ENCODE results near the gene SERPINB6.
"Not testable (repeated sequence)": the region's sequence is repeated elsewhere in the genome, so short reads cannot be mapped to it uniquely, and the experiment has no call there.

SERPINB6 gene

GRCh38 chr6:2971420-2972218 is at the start of gene SERPINB6:
Gene SERPINB6 (minus strand): TSS chr6:2971567. CDS start chr6:2959332, 12,235 bp downstream.
- no peak for DNase-seq (ENCODE audit: low read depth)

- no peak for DNase-seq (ENCODE audit: low read depth)
Measured at GRCh38 chr6:3019749-3020320, 48.5 kb upstream of the SERPINB6 start.

GRCh38 chr6:3019065-3019464 is 47.7 kb upstream of the SERPINB6 start:
- no peak for DNase-seq (ENCODE audit: low read depth)

DNA sequence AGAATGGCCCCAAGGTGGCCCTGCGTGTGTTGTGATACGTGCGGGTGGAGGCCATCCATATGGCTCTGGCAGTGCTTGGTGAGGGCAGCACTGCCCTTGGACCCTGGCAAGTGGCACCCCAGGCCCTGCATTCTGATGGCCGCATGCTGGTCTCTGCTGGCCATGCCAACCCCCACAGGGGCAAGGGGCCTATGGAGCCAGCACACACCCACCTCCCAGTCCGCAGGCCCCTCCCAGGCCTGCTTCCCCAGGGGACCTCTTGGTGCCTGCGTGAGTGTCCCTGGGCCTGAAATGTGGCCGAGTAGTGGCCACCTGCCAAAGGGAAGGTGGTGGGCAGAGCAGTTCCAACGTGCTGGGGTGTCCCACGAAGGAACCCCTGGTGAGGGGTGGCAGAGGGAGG is 45.9 kb upstream of the SERPINB6 start:
- no peak for DNase-seq (ENCODE audit: low read depth)

GRCh38 chr6:3016473-3017280 is 45.3 kb upstream of the SERPINB6 start:
- DNase-seq (ENCODE audit: low read depth), result no peak

- DNase-seq (ENCODE audit: low read depth), result no peak
Measured at GRCh38 chr6:3015144-3015543, 43.8 kb upstream of the SERPINB6 start.

GRCh38 chr6:3014675-3015066 is 43.3 kb upstream of the SERPINB6 start:
- DNase-seq (ENCODE audit: low read depth), result no peak

- DNase-seq (ENCODE audit: low read depth), result no peak
Measured at GRCh38 chr6:3013901-3014674, 42.7 kb upstream of the SERPINB6 start.

DNA sequence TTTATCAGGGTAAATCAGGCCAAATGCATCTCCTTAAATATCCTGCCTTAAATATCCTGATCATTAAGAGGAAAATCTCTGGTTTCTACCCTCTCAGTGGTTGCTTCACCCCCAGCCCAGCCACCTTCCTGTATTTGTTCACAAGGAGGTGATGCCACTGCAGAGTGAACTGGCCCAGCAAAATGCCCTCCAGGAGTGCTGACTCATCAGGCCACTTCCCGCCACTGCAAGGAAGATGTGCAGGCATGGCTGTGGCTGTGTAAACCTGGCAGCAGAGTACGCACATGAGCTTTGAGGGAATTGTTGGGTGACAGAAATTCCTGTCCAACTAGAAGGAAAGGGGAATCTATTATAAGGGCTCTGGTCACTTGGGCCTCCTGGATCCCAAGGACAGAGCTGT is 42.1 kb upstream of the SERPINB6 start:
- no peak for DNase-seq (ENCODE audit: low read depth)

DNA sequence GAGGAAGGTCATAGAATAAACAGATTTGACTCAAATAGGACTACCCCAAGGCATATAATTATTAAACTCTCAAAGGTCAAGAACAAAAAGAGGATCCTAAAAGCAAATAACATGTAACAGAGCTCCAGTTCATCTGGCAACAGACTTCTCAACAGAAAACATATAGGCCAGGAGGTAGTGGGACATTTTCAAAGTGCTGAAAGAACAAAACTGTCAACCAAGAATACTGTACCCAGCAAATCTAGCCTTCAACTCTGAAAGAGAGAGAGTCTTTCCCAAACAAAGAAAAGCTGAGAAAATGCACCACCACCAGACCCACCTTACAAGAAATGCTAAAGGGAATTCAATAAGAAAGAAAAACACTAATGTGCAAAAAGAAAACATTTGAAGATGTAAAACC is 40.2 kb upstream of the SERPINB6 start:
- DNase-seq (ENCODE audit: low read depth), result no peak

DNA sequence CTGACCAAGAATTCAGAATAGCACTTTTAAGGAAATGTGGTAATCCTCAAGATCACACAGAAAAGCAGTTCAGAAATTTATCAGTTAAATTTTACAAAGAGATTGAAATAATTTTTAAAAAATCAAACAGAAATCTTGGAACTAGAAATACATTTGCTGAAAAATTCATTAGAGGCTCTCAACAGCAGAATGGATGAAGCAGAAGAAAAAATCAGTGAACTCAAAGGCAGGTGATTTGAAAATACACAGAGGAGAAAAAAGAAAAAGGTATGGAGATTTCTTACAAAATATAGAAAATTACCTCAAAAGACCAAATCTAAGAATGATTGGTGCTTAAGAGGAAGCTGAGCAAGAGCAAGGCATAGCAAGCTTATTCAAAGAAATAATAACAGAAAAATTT is 39.8 kb upstream of the SERPINB6 start:
- DNase-seq (ENCODE audit: low read depth), result no peak

GRCh38 chr6:3009930-3010329 is 38.6 kb upstream of the SERPINB6 start:
- no peak for DNase-seq (ENCODE audit: low read depth)

DNA sequence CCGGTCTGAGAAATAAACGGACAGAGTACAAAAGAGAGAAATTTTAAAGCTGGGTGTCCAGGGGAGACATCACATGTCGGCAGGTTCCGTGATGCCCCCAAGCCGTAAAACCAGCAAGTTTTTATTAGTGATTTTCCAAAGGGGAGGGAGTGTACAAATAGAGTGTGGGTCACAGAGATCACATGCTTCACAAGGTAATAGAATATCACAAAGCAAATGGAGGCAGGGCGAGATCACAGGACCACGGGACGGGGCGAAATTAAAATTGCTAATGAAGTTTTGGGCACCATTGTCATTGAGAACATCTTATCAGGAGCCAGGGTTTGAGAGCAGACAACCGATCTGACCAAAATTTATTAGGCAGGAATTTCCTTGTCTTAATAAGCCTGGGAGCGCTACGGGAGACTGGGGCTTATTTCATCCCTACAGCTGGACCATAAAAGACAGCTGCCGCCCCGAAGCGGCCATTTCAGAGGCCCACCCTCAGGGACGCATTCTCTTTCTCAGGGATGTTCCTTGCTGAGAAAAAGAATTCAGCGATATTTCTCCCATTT is 37.4 kb upstream of the SERPINB6 start:
- not testable (repeated sequence) for DNase-seq (ENCODE audit: low read depth)

DNA sequence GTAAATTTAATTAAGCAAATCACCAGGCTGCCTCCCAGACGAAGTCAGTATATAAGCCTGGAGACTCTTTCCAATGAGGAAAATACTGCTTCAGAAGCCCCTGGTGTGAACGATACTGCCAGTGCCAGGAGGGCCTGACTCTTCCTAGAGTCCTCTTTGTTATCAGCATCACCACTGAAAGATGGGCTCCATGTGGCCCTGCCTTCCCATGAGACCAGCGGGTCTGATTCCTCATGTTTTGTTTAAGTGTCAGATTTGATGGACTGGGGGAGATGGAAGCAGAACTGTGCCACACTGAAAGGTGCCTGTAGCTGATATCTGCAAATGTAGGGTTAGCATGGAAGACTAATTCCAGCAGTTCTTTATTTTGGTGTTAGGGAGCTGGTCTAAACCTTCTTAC is 36.2 kb upstream of the SERPINB6 start:
- no peak for DNase-seq (ENCODE audit: low read depth)

DNA sequence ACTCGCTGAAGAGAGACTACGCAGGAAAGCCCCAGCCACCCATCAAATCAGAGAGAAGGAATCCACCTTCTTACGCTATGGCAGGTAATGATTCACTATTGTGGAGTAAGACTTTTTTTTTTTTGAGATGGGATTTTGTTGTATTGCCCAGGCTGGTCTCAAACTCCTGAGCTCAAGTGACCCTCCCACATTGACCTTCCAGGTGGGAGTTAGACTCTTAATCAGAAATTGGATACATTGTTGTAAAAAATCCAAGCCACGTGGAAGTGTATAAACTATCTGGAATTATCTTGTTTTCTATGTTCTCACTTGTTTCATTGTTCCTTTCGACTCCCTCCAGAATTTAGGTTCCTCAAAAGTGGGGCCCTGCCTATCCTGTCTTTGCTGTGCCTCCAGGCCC is 35.1 kb upstream of the SERPINB6 start:
- no peak for DNase-seq (ENCODE audit: low read depth)

DNA sequence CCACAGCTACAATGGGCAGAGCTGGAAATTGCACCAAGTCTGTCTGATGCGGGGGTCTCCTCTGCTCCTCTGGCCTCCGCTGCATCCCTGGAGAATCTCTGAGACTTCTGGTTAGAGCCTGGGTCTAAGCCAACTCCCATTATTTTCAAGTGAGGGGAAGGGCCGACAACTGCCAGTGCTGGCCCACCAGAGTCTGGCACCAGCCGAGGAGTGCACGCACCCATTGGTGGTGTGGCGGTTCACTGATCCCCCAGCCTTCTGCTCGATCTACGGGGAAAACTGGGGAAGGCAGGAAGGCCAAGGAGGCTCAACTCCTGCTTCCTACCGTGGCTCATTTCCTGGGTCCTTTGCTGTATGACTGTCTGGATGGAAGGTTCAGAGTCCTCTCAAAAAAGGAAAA is 34.5 kb upstream of the SERPINB6 start:
- DNase-seq (ENCODE audit: low read depth), result no peak

GRCh38 chr6:3005077-3005476 is 33.7 kb upstream of the SERPINB6 start:
- no peak for DNase-seq (ENCODE audit: low read depth)

DNA sequence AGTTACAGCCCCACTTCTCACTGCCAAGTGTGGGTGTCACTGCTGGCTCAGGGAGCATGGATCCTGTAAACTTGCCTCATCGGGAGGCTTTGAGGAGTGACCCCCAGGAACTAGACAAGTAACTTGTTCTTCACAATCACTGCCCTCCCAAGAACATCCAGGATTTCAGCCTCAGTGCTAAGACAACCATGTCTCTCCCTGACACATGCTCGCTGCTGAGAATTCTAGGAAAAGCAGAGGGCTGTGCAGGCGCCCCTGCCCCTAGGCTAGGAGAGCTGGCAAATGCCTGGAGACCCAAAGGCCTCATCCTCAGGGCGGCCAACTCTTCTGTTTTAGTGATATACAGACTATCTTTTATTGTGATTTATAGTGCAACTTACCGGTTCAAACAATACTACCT is 31.9 kb upstream of the SERPINB6 start:
- DNase-seq (ENCODE audit: low read depth), result not testable (repeated sequence)

DNA sequence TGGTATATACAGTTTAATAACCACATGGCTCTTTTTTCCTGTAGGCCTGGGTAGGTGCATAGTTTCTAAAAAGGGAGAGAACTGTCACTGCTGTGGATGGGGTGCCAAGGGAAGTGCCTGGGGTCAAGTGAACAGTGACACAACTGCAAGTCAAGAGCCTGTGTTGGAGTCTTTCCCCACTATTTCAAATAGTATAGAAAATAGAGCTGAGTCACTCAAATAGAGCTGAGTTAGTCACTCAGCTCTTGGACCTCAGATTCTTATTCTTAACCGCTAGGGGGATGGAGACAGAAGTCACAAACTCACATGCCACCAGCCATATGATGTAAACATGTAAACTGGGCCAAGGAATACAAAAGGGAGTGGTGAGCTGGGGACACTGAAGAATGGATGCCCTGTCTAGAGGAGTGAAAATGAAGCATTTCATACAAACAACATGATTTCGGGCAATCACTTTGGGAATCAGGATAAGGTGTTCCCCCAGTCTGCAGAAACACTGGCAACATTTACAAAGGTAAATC is 30.5 kb upstream of the SERPINB6 start:
- DNase-seq (ENCODE audit: low read depth), result no peak

GRCh38 chr6:3001146-3001772 is 29.9 kb upstream of the SERPINB6 start:
- DNase-seq (ENCODE audit: low read depth), result no peak

All from stimulated activated CD8-positive, alpha-beta memory T cell treated with anti-CD3 and anti-CD28 coated beads, Interleukin-15, amount 100 ng/mL, for 1 hour (primary cell).